Fibroblast of gingiva (primary cell): ENCODE results near the gene SCGB3A2.
"Not testable (repeated sequence)": the region's sequence is repeated elsewhere in the genome, so short reads cannot be mapped to it uniquely, and the experiment has no call there.

Source experiments
- DNase-seq: peaks from one replicate; pipeline ENCODE4 v3.0.0-alpha.2; 2011; ENCODE audit warnings: low read depth

The SCGB3A2 gene

DNA sequence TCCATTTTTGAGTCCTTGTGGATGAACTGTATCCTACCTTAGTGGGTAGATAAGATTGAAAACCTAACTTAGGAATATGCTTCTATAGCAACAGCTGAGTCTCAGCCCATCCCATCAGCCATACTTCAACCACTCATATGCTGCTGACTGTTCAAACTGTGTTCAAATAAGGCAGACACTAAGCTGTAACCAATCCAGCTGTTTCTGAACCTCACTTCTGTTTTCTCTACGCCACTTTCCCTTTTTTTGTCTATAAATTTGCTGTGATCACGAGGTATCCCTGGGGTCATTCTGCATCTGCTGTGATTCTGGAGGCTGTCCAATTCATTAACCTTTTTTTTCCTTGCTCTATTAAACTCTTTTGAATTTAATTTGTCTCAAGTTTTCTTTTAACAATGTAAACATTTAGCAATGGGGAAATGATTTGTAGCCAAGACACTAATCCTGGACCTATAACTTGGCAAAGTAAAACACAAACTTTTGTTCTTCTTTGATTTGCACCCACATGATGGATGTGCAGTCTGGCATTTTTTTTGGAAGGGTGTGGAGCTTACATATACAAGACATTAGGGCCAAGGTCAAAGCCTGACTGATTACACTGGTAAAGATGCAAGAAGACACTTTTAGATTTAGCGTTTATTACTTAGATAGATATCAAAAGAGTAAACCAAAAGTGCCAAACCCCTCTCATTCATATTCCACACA is 14.9 kb upstream of the SCGB3A2 start:
- DNase-seq, result no peak

DNA sequence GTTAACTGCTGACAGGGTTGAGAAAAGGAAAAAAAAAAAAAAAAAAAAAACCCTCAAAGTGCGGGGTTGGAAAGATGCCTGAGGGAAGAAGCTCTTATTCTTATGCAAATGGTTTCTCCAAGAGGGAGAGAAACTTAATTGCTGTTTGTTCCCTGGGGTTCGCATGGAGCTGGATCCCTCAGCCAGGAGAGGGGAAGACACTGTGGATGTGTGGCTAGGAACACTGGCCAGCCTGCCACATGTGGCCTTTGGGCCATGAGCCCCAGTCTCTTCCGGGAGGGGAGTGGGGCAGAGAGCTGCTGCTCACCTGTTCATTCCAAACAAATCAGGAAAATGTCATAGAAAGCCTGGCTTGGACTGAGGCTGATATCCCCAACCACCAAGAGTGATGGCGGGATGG is 9.4 kb upstream of the SCGB3A2 start:
- no peak for DNase-seq

DNA sequence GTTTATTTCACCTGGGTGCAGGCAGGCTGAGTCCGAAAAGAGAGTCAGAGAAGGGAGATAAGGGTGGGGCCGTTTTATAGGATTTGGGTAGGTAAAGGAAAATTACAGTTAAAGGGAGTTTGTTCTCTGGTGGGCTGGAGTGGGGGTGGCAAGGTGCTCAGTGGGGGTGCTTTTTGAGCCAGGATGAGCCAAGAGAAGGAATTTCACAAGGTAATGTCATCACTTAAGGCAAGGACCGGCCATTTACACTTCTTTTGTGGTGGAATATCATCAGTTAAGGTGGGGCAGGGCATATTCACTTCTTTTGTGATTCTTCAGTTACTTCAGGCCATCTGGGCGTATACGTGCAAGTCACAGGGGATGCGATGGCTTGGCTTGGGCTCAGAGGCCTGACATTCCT is 8.6 kb upstream of the SCGB3A2 start:
- not testable (repeated sequence) for DNase-seq

DNA sequence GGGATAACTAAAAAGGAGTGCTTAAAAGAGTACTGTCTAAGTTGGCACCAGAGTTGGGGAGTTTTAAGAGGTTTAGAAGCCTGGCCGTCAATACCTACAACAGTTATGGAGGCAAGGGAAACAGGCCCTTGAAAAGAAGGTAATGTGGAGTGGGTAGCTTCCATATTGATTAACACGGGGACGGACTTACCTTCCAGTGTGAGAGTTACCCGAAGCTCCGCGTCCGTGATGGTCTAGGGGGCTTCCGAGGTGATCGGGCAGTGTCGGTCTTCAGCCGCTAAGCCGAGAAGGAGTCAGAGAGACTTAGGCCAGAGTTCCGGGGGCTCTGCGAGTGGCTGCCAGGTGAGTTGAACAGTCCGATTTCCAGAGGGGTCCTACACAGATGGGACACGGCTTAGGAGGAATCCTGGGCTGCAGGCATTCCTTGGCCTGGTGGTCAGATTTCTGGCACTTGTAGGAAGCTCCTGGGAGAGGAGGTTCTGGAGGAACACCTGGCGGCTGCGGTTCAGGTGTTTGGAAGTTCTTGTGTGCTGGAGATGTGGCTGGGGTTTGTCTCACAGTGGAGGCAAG is 6.4 kb upstream of the SCGB3A2 start:
- not testable (repeated sequence) for DNase-seq

DNA sequence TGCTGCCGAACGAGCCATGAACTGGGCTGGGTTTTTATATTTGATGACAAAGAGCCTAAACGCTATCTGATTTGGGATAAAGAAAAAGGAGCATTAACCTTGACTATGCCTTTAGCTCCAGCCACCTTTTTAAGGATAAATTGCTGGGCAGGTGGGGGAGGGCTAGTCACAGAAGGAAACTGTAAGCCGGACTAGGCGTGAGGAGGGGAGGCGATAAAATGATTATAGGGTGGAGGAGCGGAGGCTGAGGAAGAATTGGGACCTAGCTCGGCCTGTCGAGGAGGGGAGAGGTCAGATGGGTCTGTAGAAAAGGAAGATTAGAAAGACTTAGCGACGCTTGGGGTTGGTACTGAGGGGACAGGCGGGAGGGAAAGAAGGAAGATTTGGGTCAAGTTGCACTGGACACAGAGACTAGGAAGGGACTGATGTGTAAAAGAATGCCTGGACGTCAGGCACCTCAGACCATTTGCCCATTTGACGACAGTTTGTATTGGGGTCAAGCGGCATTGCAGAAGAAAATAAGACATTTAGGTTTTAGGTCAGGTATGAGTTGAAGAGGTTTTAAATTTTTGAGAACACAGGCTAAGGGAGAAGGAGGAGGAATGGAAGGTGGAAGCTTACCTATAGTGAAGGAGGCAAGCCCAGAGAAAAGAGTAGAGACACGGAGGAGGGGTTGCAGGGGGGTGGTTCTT is 5.6 kb upstream of the SCGB3A2 start:
- not testable (repeated sequence) for DNase-seq

DNA sequence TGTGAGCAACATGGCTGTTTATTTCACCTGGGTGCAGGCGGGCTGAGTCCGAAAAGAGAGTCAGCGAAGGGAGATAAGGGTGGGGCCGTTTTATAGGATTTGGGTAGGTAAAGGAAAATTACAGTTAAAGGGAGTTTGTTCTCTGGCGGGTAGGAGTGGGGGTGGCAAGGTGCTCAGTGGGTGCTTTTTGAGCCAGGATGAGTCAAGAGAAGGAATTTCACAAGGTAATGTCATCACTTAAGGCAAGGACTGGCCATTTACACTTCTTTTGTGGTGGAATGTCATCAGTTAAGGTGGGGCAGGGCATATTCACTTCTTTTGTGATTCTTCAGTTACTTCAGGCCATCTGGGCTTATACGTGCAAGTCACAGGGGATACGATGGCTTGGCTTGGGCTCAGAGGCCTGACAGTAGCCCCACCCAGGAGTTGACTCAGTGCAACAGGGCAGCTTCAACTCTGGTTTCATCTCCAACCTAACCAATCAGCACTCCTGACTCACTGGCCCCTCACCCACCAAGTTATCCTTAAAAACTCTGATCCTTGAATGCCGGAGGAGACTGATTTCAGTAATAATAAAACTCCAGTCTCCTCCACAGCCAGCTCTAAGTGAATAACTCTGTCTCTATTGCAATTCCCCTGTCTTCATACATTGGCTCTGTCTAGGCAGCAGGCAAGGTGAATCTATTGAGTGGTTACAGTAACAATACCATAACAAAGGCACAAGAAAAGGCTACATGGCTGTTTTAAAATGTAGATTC is 4.2 kb upstream of the SCGB3A2 start:
- not testable (repeated sequence) for DNase-seq

DNA sequence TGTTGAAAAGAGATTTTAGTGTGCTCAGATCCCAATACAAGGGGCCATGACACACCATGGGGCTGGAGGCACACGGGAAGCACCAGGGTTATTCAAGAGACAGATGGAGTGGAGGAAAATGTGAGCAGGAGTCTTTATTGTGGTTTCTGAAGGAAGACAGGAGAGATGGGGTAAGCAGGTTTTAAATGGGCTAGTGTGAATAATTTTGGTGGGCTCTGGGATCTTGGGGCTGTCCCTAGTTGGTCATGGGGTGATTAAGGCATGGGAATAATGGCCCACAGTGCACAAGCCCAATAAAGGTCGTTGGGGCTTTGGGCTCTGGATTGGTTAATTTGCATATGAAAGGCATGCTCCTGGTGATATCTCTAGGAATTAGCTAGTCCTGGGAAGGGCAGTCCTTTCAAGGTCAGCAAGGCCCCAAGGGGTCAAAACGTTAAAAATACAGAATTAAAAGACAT is 3.6 kb upstream of the SCGB3A2 start:
- no peak for DNase-seq

DNA sequence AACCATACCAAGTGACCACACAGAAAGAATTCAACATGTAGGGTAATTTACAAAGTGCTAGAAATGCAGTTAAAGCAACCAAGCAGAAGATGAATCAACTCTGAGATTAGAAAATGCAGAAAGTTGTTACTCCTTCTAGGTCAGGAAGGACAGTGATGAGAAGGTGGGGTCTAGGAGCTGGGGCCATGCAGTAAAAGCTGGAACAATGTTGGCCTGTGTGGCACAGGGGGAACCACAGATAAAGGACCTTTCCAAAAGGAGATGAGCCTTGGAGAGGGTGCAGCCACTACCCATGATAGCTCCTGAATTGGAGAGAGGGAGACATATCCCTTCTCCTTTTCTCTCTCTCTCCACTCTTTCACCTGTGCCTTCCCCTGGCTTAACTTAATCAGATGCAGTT is 2.4 kb upstream of the SCGB3A2 start:
- no peak for DNase-seq

DNA sequence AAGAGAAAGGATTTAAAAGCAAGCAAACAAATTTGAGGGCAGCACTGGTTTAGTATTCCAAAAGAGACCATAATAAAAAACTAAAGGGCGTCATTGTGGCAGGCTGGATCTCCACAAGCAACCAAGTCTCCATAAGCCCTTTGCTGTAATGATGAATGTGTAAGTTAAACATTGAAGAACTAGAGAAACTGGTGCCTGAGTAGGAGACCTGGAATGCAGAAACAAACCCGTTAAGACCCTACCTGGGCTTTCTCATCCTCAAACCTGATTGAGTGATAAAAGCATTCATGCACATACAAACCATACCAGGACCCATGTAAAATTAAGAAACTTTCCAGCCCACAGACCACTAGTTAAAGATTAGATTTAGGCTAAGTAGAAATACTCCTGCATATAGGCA is 1.9 kb upstream of the SCGB3A2 start:
- no peak for DNase-seq

DNA sequence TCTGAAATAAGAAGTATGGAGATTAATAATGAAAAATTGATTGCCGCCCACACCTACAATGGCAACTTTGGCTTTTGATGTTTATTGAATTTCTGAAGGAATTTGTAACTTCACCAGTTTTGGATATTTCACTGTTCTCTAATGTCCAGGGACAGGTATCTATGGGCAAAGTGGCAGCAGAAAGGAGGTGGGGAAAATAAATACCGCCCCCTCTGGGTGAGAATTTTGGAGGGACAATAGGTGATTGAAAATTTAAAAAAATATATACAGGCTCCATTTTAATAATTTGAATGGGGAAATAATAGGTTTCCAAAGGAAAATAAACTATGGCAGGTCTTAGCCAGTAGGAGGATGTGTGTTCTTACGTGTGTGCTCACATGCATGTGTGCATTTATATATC is 1.3 kb downstream of the SCGB3A2 start:
- no peak for DNase-seq

DNA sequence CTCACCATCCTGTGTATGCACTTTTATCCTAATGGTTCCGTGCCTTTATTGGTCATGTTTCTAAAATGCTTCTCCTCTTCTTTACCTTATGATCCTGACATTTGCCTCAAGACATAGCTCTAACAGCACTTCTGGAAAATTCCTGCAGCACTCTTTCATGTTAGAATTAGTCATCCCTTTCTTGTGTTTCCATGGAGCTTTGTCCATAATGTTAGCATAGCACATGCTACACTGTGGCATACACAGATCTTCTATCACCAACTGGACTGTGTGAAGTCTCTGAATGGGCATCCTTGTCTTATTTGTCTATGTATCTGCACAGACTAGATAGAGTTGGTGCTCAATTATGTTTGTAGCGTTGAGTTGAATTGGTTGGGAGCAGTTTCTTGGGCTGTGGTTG is 2.0 kb downstream of the SCGB3A2 start:
- no peak for DNase-seq

DNA sequence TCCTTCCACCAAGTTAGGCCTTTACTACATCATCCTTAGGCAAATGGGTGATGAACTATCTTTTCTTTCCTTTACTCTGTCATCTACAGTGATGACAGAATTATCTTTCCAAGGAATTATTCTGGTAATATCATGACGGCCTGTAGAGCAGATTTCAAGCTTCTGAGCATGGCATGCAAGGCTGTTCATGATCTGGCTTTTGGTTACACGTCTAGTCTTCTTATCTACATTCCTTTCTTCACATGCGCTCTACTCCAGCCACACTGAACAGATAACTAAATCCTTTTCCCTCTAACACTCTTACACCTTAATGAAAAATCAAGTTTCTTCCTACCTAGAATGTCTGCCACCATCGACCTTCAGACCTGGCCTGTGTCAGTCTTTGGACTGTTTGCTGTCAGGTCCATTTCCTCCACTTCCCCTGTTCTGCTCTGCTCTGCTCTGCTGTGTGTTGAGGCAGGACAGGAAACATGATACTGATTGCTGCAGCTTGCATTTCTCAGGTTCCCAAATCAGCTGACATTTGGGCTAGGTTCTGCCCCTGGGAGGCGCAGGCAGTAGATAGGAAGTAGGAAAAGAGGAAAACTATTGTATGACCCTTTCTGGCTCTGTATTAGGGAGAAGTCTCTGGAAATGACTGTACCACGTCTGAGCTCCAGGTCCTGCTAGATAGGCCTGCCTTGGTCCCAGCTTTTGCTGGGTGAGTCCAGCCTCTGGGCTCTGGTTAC is 4.2 kb downstream of the SCGB3A2 start:
- no peak for DNase-seq

DNA sequence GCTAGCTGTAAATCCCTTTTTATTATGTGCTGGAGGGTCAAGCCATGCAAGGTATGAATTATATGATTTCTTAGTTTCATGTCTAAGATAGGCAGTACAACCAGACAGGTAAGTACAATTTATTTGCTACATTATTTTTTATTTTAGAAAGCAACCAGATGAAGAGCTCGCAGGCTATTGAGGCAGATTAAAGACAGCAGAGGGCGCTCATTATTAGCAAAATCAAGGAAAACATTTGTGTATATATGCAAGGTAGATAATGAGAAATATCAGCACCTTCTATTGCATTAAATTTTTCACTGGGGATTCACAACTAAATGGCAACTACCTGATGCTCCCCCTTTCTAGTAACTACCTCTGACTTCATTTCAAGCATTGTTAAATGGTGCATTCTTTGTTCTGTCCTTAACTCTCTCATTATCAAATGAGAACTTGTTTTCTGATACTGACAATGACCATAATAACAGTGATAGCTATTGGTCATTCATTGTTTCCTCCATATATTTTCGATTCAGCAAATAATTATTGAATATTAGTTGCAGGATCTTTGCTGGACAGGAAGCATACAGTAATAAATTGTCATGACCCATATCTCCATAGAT is 8.6 kb downstream of the SCGB3A2 start:
- DNase-seq, result peak; percentile 19

DNA sequence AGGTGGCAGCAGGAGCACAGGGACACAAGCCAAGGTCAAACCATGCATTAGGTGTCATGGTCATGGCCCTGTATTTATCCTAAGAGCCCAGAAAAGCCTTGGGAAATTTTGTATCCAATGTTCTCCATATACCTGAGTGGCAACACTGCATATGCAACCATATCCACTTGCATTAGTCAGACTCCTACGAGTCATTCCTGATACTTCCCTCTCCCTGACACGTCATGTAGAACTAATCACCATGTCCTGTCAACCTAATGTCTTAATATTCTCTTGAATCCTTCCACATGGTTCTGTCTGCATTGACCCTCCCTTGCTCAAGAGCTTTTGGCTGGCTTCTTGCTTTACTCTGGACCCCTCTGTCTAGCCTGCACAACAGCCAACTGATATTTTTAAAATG is 9.4 kb downstream of the SCGB3A2 start:
- DNase-seq, result no peak

DNA sequence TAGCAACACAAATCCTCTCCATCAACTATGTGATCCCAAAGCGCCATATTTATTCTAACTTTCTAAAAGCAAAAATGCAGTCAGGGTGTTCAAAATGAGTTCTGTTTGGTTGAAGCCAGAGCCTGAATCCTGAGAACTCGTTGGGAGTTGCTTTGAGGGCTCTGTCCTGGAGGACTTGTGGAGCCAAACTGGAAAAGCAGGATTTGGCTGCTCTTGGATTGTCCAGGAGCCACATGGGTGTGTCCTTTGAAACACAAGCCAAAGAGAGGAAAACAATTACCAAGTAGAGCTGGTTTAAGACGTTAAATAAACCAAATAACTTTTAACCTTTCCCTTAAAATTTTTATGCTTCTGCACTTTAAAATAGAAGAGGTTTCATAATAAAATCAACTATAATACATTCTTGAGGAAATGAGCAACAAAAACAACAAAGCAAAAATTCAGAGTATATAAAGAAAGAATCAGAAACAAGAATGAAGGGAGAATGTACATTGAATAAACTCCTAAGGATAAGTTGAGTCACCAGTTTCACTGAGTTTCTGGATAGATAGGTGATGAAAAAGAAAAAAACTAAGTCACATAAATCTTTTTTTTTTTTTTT is 14.3 kb downstream of the SCGB3A2 start:
- DNase-seq, result no peak

DNA sequence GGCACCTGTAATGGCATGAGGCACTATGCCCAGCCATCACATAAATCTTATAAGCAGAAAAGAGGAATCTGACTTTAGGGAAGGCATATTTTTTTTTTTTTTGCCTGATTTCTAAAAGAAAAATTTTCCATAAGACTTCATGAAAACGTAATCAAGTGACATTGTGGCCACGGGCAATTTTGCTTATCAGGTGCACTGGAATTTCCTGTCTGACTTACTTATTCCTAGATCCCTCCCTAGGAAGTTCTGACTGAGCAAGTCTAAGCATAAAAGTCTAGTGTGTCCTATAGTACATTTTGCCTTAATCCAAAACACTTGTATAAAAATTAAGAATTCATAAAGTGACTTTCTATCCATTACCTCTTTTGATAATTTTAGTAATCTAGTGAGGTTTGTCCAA is 15.3 kb downstream of the SCGB3A2 start:
- no peak for DNase-seq

DNA sequence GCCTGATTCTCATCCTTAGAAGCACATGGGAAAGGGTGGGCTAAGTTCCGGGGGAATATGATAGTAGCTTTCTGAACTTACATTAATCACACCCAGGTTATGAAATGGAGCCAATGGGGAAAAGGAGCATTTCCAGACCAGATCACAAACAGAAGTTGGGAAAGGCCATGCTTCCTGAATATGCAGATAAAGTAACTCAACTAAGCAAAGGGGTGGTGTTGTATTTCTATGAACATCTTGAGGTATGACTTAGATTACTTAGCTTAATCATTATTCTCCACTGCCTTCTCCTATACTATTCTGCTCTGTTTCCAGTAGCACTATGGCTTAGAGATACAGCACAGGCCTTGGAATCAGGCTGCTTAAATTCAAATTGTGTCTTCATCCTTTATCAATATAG is 17.4 kb downstream of the SCGB3A2 start:
- no peak for DNase-seq

DNA sequence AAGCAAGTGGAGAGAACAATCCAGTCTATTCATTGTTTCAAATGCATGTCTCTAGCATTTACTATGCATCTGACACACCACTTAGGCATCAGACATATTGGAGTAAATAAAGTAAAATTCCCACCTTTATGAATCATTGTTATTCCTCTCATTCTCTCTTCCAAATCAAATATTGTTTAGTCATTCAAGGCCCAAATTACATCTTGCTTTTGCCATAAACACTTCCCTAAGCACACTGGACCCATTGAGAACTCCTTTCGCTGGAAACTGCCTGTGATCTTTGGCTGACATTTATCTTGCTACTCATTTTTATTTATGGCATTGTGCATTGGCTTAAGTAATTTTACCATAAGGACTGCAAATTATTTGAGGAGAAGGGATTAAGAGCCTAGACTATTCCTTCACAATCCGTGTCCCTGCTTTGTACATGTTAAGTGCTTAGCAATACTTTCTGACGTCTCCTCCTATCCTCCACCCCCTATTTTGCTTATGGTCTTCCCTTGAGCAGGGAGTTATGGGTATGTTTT is 20.4 kb downstream of the SCGB3A2 start:
- no peak for DNase-seq

DNA sequence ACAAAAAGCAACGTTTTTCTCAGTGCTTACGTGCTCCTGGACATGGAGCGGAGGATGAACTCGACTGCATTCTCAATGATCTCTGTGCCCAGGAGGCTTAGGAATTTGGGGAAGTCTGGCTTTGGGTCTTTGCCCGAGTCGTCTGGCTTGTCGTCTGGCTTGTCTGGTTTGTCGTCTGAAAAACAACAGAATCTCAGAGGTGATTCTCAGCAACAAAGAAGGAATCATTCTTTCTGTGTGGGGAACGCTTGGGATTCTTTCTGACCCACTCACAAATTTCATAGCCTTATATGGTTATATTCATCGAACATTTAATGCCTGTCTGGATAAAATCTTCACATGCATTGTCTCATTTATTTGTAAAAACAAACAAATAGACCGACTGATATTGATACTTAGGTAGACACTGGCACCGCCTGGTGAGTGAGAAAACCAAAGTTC is 23.1 kb downstream of the SCGB3A2 start:
- DNase-seq, result no peak

DNA sequence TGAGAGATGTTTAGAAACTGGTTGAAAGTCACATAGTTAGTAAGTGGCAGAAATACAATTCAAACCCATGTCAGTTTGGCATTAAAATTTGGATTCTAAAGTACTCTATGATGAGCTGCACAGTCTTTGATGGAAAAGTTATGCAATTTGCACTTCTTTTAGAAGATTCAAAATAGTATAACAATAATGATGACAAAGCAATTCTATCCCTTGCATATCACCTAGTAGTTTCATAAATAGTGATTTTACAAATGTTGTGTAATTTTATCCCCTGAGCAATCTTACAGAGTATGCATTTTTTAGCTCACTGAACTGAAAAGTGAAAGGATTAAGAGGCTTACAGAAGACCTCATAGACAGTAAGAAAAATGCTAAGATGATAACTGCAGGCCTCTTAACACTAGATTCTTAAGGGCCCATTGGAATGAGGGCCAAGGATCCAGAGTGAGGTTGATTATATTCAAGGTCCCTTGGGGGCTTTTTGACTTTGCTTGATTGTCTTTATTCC is 24.2 kb downstream of the SCGB3A2 start:
- DNase-seq, result no peak

DNA sequence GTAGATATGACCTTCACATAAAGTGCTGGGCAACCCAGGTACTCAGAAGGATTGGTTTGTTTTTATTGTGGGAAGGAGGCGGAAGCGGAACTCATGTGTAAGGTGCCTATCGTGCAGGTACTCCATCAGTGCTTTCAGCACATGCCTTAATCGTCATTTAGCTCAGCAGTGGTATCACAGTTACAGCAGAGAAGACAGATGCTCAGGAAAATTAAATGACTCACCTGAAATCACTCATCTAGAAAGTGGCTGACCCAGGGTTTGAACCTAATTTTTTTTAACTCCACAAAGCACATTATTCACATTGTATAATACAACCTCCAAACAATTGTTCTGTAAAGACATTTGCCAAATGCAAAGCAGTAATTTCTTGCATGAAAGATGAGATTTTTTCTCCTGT is 25.6 kb downstream of the SCGB3A2 start:
- no peak for DNase-seq
